Stimulated activated CD4-positive, alpha-beta T cell treated with anti-CD3 and anti-CD28 coated beads, Interleukin-1b, Interleukin-23, amount 100 ng/mL, for 1 hour (primary cell): ENCODE results near the gene FGFR3.

Experiments
- DNase-seq, 2 donors: peaks; one replicate each; pipeline ENCODE4 v3.0.0-alpha.2; 2020; ENCODE audit warnings: low read depth in 2 of 2

Gene FGFR3

GRCh38 chr4:1756893-1757779, 36.0 kb upstream of the FGFR3 start:
- DNase-seq: no peak

- no peak for DNase-seq
These were observed 35.3 kb upstream of the FGFR3 start for GRCh38 chr4:1757836-1758235.

GRCh38 chr4:1758306-1759121, 34.6 kb upstream of the FGFR3 start:
- DNase-seq: no peak

GRCh38 chr4:1759170-1759817, 33.8 kb upstream of the FGFR3 start:
- DNase-seq: no peak

GRCh38 chr4:1759818-1760223, 33.3 kb upstream of the FGFR3 start:
- no peak for DNase-seq

- DNase-seq: no peak
These were observed 32.5 kb upstream of the FGFR3 start for GRCh38 chr4:1760521-1761071.

- no peak for DNase-seq
These were observed 31.9 kb upstream of the FGFR3 start for GRCh38 chr4:1761130-1761689.

GRCh38 chr4:1762264-1763010, 30.7 kb upstream of the FGFR3 start:
- no peak for DNase-seq

- DNase-seq: no peak
These were observed 30.0 kb upstream of the FGFR3 start for GRCh38 chr4:1763070-1763549.

GRCh38 chr4:1763550-1764080, 29.5 kb upstream of the FGFR3 start:
- DNase-seq: no peak

- DNase-seq: no peak
These were observed 28.4 kb upstream of the FGFR3 start for GRCh38 chr4:1764670-1765069.

- DNase-seq: no peak
These were observed 27.6 kb upstream of the FGFR3 start for GRCh38 chr4:1765409-1766072.

- no peak for DNase-seq
These were observed 26.7 kb upstream of the FGFR3 start for GRCh38 chr4:1766106-1767060.

GRCh38 chr4:1767061-1767769, 25.9 kb upstream of the FGFR3 start:
- DNase-seq: no peak

GRCh38 chr4:1767770-1768366, 25.2 kb upstream of the FGFR3 start:
- no peak for DNase-seq

GRCh38 chr4:1768367-1769034, 24.6 kb upstream of the FGFR3 start:
- no peak for DNase-seq

- no peak for DNase-seq
These were observed 23.4 kb upstream of the FGFR3 start for GRCh38 chr4:1769692-1770091.
